HG02852 (cell line): ENCODE measurements around the gene ABCB4.

Experiments used
- ATAC-seq: cut with Tn5 transposase; IDR thresholded peaks from one replicate; pipeline ENCODE4 v1.9.1; 2021; ENCODE audit warnings: mild to moderate bottlenecking, moderate library complexity; ENCODE audit not compliant: unreplicated experiment

The ABCB4 gene

DNA sequence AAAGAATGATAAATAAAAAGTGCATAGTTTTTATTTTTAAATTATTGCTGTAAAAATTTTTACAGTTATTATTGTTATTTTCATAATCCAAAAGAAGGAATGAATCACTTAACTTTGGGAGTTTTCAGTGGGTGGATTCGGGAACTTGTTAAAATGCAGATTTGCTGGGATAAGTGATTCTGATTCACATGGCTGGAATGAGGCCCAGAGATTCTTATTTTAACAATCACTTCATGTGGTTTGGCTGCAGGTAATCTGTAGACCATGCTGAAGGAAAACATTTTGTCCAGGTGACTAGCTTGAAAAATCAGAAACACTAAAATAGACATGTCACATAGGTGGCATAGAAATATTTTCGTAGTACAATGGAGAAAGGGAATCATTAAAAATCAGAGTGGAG is 116.1 kb downstream of the ABCB4 start:
- no peak for ATAC-seq

DNA sequence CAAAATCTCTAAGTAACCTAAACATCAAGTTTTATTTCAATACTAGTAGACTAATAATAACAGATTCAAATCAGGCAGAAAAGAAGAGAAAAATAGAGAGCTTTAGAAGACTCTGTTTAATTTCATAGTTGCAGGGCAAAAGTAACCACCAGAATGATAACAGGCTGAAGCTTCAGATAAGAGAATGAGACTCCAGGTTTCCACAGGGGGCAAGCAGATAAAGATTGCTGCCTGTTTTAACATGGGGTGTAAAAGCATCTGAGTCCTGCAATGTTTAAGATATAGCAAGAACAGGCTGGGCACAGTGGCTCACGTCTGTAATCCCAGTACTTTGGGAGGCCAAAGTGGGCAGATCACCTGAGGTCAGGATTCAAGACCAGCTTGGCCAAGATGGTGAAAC is 119.0 kb downstream of the ABCB4 start:
- no peak for ATAC-seq

DNA sequence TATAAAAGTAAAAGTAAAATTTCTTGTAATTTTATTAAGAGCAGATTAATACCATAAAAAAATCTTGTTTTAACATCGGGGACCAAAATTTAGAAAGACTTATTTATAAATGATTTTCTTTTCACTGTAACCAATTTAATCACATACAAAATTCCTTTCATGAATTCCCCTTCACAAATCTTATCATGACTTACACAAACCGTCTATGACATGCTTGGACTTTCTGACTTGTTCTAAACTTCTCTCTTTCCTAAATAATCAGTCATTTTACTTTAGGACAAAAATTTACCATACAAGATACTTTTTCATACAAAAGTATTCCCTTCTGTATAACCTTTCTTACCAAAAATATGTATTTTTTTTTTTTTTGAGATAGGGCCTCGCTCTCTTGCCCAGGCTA is 120.7 kb downstream of the ABCB4 start:
- no peak for ATAC-seq
